NCI-H748 treated with DMSO at 0.1 percent for 48 hours (cell line): Measurements from ENCODE around the gene ELOVL5.

Source experiments
- DNase-seq: peaks from one replicate; lab custom pipeline; 2025; lab: John Stamatoyannopoulos, UW

Gene ELOVL5

DNA sequence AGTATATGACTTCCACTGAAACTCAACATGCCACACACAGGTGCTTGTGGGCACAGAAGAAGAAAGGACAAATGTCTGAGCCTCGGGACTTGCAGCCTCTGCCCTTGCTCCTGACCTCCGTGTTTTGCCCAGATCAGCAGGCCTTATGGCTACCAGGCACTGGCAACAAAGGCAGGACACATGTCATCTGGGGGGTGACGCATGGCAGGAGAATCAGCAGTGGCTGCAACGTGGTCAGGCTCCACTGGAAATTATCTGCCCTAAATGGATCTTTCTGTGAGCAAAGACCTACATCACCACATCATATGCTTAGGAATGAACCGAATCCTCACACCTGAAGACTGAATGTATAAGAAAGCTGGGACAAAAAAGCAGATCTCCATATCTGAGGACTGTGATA, 78.9 kb downstream of the ELOVL5 start:
- no peak for DNase-seq

DNA sequence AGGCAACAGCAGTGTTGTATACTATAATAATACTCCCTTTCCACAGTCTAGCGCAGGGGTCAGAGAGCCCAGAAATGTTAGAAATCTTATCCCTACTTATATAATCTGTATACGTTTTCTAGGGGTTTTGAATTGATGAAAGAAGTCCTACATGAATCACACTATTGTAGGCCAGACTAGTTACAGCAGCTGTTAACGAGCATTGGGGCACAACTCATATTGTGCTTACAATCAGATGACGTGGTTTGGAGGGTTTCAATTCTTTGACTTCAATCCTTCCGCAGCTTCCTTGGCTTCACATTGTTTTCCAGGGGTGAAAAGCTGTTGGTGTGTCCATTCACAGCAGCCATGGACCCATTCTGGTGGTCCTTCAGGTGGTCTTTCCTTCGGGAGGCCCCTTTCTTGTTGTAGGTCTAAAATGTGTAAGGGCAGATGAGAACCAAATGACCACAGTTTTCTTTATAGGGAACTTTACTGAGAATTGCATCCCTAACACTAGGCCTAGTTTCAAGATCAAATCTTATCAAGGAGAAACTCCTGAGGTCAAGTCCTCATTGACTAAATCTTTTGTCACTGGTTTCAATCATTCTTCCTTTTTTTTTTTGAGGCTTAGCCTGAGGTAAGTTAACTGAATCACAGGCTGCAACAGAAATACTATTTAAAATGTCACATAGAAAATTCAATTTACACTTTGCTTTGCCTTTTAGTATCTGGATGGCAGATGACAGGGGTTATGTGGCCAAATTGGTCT, 79.7 kb downstream of the ELOVL5 start:
- no peak for DNase-seq

DNA sequence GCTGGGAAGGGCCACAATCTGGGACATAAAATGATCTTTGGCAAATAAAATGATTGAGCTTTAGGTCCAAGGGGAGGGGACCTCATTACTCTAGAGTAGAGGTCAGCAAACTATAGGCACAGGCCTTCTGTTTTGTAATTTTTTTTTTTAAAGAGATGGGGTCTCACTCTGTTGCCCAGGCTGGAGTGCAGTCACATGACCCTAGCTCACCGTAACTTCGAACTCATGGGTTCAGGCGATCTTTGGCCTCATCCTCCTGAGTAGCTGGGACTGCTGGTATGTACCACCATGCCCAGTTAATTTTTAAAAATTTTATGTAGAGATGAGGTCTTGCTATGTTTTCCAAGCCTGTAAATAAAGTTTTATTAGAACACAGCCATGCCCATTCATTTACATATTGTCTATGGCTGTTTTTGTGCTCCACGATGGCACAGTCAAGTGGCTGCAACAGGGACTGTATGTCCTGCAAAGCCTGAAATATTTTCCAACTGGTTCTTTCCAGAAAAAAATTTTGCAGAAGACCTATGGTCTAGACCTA, 82.1 kb downstream of the ELOVL5 start:
- DNase-seq, result no peak

DNA sequence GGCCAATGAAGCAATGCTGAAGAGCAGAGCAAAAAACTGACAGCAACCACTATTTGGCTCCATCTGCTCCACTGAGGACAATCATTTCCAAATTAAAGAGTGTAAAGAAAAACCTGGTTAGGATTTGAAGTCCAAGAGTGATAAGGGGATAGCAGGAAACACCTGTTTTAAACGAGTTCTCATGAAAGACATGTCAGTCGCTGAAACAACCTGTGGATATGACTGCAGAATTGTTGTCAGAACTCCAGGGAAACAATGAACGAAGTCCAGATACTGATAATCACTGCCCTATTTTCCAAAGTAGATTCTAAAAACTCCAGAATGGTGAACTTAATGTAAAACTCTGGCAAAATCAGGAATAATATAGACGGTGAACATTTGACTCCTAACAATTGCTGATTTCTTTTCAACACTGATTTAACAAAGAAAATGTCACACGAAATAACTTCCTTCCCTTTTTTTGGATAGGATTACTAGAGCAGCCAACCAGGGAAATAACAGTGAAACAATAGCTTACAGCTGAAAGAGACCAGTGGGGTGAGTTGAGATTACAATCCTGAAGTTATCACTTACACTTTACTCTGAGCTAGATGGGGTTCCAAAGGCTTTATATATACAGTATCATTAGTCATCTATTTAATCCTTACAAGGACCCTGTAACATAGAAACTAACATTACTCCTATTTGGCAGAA, 83.7 kb downstream of the ELOVL5 start:
- DNase-seq, result no peak

DNA sequence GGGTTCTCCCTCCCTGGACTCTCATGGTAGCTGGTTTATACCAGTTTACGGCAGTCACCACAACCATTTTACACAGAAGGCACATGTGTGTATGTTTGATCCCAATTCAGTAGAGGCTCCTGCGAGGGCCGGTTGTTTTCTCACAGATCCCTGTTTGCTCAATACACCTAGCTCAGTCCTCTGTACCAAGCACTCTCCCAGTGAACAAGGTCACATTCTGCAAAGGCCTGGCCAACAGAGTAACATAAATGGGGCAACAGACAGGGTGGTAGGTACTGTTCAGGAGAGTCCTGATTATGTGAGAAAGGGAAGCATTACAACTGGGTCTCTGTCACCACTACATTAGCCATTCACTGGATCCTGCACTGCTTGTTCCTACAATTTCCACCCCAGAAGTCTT, 84.4 kb downstream of the ELOVL5 start:
- no peak for DNase-seq

DNA sequence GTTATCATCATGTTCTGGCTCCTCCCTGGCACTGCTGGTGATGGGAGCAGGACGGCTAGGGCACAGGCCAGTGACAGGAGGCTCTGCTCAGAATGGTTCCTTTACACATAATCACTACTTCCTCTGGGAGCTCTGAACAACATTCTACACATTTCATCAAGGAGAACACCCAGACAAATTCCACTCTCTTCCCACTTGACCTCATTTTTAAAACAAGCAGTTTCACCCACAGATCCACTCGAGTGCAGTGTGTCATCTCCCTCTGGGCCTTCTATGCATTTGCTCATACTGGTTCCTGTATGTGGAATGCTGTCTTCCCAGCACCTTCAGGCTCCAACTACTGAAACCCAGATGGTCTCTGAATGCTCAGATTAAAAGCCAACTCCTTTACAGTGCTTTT, 84.8 kb downstream of the ELOVL5 start:
- DNase-seq, result no peak

DNA sequence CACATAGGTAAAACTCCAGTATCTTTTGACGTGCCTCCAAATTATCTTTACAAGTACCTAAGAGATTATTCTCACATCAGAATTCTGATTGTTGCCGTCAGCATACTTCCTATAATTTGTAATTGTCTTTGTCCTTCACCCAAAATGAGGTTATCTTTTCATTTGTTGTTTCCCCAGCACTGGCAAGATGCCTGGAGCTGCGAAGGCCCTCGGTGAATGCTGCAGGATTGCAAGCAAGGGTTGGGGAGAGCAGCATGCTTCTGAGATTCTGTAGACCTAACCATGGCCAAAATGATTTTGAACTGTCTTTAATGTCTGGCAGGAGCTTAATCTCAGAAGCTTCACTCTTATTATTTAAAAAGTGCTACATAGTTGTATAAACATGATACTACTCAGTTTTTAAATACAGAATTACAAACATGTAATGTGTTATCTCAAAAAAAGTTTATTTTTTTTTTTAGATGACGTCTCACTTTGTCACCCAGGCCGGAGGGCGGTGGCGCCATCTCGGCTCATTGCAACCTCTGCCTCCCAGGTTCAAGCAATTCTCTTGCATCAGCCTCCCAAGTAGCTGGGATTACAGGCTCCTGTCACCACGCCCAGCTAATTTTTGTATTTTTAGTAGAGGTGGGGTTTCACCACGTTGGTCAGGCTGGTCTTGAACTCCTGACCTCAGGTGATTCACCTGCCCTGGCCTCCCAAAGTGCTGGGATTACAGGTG, 88.7 kb downstream of the ELOVL5 start:
- DNase-seq, result no peak

DNA sequence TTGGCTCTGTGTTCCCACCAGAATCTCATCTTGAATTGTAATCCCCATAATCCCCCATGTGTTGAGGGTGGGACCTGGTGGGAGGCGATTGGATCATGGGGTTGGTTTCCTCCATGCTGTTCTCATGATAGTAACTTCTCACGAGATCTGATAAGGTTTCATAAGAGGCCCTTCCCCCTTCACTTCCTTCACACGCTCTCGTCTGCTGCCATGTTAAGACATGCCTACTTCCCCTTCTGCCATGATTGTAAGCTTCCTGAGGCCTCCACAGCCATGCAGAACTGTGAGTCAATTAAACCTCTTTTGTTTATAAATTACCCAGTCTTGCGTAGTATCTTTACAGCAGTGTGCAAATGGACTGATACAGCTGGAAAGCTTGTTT, 90.0 kb downstream of the ELOVL5 start:
- DNase-seq, result no peak

DNA sequence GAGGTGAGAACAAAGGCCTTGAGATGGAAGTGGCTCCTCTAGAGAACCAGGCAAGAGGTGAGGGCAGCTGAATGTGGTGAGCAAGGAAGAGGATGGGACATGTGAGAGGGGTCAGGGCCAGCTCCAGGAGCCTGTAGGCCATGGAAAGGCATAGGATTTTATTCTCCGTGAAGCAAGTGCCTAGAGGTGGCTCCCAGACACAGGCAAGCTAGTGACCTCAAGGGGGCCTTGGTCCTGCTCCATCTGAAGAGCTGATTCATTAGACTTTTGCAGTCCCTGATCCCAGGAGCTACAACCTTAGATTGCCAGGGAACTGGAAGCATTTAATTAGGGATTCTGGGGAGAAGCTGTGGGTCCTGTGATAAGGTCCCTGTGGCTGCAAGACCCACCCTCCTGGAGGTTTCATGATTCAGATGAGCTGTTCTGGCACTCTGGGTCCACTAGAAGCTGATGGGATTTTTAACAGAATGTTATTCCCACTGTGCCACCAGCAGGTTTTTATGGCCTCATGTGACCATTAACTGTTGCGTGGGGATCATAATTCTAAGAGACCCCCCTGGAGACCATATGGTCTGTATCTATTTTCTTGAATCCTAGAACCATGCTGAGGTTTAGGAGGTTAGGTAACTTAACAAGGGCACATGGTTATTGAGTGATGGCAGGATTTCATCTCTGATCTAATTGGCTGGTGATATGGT, 90.5 kb downstream of the ELOVL5 start:
- no peak for DNase-seq

DNA sequence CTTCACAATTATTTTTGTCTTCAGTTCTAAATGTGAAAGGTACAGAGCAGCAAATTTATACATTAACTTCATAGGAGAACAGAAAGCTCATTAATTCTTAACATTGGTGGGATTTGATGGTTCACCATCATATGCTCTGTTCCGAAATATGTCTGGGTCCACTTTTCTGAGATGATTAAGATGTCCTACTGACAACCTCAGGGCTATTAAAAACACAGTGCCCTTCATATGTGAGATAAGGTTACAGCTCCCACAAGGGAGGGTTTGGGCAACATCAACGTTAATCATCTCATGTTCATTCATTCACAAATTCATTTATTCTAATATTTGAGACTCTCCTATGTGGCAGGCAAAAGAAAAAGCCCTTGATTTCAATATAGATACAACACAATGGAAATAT, 91.2 kb downstream of the ELOVL5 start:
- no peak for DNase-seq

DNA sequence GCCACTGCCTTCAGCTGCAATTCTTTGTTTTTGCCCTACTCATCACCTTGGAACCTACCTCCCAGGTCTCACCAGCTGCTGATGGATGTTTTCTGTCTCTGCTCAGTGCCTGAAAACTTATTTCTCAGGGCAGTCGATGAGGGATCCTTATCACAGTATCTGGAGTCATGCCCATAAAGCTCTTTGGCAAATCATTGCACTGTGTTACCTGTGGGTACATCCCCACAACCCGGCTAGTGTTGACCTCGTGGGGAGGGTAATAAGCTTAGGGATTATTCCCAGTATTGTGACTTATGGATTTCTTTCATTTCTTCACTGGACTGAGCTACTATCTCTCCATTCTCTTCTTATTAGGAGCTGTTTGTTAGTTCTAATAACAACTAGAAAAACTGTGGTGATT, 91.7 kb downstream of the ELOVL5 start:
- DNase-seq, result no peak

DNA sequence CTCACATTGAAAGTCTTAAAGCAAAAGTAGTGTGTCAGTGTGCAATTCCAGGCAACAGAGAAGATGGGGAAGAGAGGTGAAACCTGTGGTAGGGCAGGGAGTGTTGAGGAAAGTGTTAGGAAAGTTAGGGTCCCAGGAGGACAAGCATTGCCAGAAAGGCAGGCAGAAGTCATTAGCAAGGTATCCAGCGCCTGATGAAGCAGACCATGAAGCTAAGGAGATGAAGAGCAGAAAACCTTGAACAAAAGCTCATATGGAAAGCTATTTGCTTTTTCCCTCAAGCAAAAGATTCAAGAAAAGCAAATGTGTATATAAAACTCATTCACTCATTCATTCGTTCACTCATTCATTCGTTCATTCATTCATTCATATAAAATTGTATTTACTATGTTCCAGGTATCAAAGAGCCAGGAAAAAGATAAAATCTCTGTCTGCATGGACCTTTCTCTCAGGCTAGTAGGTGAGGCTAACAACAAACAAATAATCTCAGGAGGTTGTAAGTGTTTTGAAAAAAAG, 96.5 kb downstream of the ELOVL5 start:
- no peak for DNase-seq

DNA sequence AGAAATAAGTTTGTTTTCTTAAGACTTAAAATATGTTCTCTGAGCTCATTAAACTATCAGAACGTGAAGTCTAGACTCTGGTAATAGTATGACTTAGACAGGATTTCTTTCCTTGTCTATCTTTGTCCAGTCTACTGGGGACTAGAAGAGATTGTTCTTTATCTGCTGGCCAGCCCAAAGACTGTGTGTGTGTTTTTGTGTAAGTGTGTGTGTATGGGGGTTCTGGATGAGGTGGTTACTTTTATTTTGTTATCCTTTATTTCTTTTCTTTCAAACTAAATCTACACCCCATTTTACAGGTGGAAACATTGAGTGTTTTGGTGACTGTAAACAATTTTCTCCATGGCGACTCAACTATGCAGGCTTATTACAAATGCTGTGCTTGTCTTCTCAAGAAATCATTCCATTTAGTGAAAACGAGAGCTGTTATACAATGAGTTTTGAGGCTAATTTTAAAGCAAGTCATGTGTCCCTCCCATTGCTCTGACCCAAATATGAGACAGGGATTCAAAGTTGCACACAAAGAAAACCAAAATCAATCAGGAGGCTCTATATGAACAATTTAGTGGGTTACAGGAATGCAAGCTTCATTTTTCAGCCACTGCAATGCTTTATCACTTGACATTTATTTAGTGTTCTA, 97.6 kb downstream of the ELOVL5 start:
- DNase-seq, result no peak

DNA sequence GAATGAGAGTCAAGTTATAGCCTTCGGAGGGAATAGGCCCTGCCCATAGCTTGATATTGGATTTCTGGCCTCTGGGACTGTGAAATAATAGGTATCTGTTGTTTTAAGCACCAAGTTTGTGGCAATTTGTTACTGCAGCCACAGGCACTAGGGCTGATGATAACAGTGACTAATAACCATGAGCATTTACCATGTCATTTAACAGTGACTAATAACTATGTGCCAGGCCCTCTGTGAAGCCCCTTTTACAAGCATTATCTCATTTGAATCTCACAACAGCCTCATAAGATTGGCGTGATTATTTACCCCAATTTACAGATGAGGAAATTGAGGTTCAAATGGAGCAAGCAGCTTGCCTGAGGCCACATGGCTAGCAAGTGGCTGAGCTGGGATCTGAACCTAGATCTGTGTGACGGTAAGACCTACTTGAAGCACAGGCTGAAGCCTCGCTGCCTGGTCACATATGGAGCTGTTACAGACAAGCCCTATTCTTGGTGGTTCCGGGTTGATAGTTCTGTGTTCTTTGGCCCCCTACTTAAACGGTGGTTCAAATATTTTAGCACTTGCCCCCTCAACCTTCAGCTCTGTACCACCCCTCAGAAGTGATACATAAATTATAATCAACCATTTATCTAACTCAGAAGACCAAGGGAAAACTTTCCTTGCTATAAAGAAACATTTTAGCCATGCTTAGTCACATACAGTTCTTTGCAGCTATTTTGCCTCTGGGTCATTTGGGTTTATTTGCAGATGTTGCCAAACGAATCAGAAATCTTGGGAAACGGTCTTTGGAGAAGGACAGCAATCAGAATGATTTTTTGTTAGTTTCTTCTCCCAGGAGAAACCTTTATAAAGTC, 98.3 kb downstream of the ELOVL5 start:
- no peak for DNase-seq

DNA sequence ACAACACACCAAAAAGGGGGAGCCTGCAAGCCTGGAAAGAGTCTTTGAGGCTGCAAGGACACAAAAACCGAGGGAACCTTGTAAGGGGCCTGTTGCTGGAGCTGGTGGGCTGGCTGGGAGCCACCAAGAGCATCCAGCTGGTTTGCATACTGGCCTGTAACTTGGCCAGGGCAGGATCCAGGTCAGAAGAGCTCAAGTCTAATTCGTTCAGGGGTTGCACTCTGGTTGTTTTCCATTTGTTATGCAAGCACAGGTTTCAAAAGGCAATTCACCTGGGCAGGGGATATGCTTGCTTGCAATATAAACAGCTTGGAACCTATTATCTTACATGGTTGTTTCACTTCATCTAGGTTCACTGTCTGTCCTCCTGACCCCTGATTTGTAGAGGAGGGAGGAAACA, 101.8 kb downstream of the ELOVL5 start:
- DNase-seq, result no peak

DNA sequence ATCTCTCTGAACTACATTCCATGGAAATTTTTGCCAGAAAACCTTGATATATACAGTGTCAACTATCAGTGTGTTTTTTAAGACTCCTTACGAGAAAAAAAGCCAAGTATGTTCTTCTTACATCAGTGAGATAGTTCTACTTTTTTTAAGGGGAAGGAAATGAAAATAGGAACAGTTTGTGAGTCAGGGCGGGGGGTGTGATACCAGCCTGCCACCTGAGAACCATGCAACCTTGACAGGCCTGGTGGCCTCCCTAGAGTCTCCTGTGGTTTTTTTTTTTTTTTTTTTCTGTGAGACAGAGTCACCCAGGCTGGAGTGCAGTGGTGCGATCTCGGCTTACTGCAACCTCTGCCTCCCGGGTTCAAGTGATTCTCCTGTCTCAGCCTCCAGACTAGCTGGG, 103.8 kb downstream of the ELOVL5 start:
- DNase-seq, result no peak

DNA sequence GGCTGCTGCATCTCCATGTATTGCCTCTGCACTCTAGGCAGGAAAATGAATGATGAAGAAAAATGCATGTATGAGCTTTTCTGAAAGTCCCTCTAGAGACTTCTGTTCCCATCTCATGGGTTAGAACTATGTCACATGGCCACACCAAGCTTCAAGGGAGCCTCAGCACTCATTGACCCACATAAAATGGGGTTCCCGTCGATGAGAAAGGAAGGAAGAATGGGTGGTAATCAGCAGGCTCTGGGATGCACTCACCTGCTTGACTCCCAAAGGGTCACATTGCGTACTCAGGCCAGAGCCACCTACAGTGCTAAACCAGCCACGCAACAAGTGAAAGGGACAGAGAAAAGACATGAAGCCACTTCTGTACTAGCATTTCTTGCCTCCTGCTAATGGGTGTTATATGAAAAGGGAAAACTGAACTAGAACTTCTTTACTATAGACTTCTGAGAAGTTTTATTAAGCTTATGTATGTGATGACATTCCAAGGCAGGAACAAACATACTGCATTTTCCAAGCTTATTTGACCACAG, 104.3 kb downstream of the ELOVL5 start:
- DNase-seq, result no peak

DNA sequence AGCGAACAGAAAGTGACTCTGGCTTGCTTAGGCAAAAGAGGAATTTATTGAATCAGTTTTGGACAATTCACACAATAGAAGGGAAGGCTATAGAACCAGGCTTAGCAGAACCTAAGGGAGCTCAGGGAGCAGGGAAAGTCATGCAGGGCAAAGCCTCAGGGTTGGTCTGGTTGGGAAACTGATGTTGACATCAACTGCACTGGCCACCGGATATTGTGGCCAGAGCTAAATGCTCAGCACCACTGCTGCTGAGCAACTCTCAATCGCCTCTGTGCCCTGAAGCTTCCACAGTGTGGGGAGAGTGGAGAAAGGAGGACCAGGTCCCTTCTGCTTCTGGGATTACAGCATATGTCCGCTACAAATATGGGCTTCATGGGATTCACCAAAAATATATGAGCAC, 106.8 kb downstream of the ELOVL5 start:
- DNase-seq, result no peak

DNA sequence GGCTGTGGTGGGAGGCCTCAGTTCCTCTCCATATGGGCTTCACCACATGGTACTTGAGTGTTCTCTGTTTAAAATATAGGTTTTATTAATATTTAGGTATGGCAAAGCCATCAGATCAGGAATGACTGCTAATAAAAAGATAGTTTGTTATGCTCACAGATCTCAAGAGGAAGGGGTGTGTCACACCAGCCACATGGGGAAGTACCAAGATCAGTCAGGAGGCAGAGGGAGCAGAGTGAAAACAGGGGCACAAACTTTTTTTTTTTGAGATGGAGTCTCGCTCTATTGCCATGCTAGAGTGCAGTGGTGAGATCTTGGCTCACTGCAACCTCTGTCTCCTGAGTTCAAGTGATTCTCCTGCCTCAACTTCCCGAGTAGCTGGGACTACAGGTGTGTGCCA, 108.0 kb downstream of the ELOVL5 start:
- no peak for DNase-seq

DNA sequence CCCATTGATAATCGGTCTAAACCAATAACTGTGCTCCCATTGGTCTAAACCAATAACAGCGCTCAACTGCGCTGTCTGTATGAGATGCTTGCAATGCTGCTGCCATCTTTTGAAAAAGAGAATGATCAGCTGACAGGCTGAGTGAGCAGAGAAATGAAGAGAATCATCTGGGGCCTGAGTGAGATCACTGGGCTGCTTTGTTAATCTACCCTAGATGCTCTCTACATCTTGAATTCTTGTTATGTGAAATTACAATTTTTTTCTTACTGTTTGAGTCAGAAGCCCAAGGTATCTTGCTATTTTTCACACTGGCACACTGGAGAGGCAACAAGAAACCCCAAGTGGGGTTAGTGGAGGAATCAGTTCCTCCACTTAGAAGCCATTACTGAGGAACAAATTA, 108.6 kb downstream of the ELOVL5 start:
- no peak for DNase-seq
